HG02852 (cell line): ENCODE results near the gene RETREG1.
"Not testable (repeated sequence)": the region's sequence is repeated elsewhere in the genome, so short reads cannot be mapped to it uniquely, and the experiment has no call there.

Experiments used
- ATAC-seq: cut with Tn5 transposase; IDR thresholded peaks from one replicate; pipeline ENCODE4 v1.9.1; 2021; ENCODE audit warnings: mild to moderate bottlenecking, moderate library complexity; ENCODE audit not compliant: unreplicated experiment

The RETREG1 gene

DNA sequence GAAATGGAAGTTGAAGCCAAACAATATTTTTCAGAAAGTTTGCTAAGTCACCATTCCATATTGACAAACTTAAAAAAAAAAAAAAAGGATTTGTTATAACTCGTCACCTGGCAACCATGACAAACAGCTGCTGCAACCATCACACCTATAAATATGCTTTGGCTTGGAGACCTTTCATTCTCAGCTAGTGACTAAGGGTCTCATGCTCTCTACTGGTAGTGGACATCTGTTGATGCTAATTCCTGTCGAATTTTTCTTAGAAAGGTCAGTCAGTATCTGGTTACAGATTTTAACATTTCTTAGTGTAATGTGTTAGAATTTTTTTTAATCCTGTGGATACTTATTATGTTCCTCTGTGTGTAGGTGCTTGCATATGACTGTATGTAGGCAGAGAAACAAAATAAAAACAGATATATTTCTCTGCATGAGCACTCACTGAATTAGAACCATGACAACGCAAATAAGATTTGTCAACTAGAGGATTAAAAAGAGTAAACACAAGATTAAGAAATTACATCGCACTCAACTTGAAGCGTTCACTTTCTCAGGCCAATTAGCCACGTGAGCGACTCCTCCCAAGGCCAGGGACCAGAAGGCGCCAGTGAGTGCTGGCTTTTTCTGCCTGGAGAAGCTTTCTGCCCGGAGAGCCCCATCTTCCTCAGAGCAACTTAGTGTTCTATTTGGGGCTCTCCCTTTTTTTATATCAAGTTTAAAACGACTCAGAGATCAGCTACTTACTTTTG lies 124.2 kb downstream of the RETREG1 start:
- ATAC-seq = no peak

DNA sequence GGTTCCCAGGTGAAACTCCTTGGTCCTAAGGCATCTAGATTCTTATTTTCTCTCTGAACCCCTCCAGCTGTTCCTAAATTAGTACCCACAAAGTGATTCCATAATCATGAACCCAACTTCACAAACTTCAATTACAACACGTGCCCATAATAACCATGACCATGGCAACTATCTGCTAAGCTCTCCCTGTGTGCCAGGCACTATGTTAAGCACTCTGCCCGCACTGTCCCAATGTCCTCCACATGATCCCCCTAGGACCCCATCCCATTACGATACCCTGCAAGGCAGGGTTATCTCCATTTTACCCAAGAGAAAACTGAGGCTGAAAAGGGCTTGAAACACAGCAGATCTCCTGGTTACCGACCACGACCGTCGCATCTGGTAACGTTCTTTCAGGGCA lies 125.9 kb downstream of the RETREG1 start:
- no peak for ATAC-seq

DNA sequence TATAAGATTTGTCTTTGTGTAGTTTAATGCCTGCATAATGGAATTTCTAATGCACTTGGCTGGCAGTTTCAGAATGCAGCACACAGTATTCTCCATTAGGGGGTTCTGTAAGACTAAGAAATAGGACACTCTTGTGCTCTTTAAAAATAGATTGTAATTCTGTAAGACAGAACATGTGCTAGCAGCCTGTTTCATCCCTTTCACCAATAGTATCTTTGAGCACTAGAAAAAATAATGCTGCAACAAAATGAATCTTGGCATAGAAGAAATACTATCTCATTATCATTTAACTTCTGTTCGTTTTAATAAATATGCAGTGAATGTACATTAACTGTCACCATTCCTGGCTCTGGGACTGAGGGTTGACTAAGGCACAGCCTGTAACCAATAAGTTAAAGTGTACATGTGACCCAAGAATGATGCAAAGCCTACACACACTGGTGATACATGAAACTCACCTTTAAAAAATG lies 127.4 kb downstream of the RETREG1 start:
- peak; percentile 83 for ATAC-seq

DNA sequence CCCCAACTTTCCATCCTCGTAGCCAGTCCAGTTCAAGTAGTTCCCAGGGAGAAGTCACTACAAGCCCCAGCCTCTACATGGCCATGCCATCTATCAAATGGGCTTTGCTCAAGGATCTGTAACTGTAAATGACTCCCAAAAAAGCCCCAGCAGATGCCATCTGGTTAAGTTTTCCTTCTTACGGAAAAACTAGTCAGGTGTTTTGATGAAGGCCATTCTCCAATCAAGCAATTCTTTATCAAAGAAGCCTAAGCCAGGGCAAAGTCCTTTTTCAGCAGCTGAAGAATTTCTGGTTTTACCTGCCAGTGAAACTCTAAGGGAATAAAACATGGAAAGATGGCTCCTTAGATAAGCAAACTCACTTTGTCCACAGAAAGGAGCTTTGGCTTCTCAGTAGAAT lies 129.3 kb downstream of the RETREG1 start:
- ATAC-seq = no peak

DNA sequence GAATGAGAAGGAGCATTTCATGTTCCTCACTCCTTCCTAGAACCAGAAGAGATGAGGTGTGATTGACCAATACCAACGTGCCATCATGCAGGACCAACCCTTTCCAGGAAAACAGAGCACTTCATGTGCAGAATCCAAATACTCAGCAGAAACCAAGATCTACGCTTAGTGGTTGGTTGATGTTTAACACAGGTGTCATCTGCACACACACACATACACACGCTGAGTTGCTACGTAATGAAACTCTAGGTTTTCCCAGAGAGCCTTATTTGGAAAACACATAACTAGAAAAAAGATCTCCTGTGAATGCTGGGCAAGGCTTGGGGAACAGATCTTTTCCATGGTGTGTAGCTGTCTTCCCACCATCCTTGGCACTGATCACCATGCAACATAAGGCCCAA lies 130.1 kb downstream of the RETREG1 start:
- no peak for ATAC-seq

DNA sequence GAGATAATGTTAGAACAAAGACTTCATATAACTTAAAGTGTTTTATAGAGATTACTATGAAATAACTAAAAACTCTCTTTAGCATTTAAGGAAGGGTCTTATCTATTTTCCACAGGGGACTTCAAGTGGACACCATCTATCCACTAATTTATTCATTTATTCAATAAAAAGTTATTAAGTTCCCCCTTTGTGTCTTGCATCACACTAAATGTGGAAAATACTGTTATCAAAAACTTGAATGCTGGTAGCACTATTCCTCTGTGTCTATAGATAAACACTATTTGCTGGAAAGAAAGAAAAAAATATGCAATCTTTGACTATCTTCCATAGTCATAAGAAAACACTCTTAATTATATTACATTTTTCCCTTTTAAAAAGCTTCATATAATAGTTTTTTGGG lies 131.1 kb downstream of the RETREG1 start:
- ATAC-seq = no peak

DNA sequence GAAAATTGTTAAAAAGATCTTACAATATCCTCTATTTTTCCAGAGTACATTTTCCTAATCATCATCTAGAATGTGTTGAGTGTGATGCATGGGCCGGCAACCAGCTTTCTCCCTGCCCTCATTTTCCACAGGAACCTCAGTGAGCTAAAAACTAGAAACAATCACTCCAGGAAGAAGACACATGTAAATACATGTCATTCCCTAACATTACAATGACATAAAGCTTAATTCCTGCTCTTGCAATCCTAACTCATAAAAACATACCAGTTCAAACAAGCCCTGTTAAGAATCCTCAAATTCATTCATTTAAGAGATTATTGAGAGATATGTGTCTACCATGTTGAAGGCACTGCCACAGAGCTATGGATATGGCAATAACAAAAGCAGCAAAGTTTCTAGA lies 132.7 kb downstream of the RETREG1 start:
- no peak for ATAC-seq

DNA sequence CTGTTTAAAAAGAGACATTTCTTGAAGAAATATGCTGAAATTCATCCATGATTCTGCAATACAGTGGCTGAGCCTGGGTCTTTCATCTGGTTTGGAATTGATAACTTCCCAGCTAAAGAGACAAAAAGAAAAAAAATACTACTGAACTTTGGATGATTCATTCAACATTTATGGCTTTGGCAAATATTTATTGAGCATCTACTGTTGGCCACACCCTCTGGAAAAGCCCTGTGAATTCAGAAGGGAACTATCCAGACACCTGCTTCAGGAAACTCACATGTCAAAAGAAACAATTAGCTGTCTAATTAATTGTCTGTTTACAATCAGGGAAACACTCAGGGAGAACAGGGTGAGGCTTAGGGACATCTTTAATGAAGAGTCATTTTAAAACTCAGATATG lies 133.4 kb downstream of the RETREG1 start:
- ATAC-seq = no peak

DNA sequence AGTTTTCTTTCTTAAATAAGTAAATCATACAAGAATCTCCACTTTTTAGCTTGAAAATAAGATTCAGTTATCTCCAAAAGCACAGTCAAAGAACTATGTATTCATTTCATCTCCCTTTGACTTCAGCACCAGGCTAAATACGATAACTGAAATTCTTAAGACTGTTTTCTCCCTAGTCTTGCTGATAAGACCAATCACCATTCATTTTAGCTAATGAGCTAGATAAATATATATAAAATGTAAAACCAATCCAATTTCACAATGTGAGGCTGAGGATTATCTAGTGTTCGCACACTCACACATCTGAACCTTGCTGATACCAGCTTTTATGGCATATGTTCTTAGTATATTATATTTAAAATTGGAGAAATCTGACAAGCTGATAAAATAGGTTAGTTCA lies 133.9 kb downstream of the RETREG1 start:
- ATAC-seq = no peak

DNA sequence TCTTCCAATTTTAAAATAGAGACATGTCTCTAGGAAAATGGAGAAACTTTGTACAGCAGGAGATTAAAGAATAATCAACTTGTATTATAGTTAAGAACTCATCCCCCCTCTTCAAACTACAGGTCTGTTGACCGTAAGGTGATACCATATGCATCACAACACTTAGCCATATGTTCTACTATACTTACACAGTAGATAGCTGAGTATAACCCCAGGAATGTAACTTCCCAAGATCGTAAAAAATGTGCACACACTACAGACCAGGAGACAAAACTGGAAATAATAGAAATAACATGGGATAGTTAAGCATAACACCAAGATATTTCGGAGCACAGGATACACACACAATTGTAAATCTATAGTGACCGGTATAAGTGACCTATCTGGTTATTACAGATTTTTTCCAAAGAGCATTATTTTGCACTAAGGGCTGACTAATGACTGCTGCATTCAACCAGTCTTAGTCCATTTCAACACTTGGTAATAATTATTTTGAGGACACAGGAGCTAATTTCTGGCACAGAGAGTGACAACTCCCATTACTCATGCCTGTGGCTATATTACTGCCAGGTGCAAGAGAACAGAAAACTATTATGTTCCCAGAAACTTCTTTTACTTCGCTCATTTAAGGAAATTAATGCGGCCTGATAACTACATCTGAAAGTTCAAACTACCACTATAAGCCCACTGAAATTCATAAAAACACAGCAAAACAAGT lies 135.8 kb downstream of the RETREG1 start:
- no peak for ATAC-seq

DNA sequence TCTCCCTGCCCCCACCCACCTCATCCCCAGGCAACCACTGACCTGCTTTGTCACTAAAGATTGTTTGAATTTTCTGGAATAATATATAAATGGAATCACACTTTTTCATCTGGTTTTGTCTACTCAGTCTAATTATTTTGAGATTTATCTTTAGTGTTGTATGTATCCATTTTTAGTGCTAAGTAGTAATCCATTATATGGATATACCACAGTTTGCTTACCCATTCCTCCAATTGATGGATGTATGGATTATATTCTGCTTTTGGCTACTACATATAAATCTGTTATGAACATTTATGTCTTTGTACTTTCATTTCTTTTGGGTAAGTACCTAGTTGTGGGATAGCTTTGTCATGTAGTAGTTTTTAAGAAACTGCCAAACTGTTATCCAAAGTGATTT lies 136.7 kb downstream of the RETREG1 start:
- no peak for ATAC-seq

DNA sequence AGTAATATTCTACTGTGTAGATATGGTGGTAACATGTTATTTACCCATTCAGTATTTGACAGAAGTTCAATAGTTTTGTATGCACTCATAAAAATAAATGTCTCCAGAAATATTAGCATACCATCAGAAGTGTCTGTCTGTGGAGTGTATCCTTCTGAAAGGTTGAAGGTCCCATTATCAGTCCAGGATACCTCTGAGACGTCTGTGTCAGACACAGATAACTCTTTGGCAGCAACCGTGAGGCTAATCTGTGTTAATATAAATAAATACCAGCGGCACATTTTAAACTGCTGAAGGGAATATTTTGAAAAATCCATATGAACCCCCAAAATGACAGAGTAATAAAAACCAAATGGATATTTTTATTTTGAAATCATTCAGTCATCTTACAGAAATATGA lies 139.3 kb downstream of the RETREG1 start:
- no peak for ATAC-seq

DNA sequence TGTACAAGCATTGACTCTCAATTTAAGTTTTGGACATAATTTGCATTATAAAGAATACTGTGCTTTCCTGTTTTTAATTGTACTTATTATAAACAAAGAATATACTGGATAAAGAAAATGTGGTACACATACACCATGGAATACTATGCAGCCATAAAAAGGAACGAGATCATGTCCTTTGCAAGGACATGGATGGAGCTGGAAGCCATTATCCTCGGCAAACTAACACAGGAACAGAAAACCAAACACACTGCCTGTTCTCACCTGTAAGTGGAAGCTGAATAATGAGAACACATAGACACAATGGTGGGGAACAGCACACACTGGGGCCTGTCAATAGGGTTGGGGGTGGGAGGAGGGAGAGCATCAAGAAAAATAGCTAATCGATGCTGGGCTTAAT lies 140.4 kb downstream of the RETREG1 start:
- not testable (repeated sequence) for ATAC-seq

DNA sequence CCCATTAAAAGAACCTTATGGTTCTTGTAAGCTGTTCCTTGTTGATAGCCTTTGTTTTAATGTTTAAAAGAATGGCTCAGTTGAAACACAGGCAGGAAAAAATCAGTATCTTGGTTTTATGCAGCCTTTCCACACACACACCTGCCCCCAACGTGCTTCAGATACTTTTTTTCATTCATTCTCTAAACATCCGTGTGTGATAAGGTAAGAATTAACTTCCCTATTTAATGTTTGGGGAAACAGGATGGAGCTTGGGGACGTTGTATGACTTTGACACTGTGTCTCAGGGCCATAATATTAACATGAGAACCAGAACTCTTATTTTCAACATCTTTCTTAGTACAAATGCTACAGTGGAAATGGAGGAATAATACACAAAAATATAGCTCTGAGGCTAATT lies 145.4 kb downstream of the RETREG1 start:
- ATAC-seq = no peak

DNA sequence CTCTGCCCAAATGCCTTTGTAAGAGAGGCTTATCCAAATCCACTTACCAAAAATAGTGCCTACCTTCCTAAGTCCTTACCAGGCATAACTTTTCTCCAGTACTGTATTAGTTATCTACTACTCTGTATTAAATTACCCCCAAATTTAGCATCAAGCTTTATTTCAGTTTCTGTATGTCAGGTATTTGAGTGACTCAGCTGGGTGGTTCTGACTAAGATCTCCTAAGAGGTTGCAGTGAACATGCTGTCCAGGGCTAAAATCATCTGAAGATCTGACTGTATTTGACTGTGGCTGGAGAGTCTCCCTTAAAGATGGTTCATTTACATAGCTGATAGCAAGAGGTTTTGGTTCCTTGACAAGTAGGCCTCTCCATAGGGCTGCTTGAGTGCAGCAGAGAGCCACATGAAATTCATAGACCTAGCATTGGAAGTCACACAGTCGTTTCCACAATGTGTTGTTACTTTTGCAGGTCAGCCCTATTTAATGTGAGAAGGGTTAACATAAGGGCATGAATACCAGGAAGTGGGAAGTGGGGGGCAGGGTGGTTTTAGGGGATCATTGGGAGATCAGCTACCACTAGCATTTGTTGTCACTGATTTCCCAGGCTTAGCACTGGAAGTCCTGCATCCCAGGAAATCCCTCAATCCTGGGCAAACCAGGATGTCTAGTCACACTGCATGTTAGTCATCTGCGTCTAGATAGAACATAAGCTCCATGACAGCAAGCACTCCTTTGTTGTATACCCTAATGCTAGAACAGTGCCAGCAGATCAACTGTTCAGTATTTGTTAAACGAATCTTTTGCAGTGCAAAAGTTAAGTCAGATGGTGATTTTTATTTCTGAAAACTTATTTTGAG lies 149.2 kb downstream of the RETREG1 start:
- peak; percentile 80 for ATAC-seq

DNA sequence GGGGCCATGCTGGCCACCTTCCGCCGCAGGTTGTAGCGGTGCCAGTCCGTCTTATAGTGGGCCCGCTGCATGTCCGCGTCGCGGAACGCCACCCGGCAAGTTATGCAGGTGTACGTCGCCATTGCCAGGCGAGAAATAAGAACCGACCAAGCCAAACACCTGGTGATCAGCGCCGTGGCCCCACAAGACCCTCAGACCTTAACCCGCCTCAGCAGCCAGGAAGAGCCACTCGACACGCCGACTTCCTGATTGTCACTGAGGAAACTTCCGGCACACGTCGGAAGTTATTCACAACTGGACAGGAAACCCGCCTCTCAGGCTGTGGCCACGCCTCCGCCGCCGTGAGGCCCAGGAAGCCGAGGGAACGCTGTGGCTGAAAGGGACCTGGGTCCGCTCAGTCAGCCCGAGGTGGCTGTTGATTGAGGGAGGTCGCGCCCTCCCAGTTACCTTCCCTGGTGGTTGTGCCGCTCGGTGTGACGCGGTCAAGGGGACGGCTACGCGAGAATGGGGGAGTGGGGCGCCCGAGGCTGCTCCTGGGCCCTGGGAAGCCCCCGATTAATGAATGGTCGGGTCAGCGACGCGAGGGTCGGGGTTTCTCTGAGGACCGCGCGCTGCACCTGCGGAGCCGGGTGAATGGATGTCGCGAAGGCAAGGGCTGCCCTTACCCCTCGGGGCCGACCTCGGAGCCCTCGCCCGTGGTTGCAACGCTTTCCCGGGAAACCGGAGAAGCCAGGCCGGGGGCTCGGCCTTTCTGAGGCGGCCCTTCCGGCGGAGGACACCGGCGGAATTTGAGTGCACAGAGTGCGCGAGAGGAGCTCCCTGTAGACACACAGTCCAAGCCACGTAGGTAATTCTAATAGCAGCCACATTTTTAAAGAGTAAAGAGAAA lies 151.0 kb downstream of the RETREG1 start, which contains the start of gene ZNF622:
Gene ZNF622, minus strand, starts transcription at position 257 of the 889 bp plus-strand sequence. Its CDS starts 135 bp downstream, at position 122.
- ATAC-seq = peak; percentile 79

DNA sequence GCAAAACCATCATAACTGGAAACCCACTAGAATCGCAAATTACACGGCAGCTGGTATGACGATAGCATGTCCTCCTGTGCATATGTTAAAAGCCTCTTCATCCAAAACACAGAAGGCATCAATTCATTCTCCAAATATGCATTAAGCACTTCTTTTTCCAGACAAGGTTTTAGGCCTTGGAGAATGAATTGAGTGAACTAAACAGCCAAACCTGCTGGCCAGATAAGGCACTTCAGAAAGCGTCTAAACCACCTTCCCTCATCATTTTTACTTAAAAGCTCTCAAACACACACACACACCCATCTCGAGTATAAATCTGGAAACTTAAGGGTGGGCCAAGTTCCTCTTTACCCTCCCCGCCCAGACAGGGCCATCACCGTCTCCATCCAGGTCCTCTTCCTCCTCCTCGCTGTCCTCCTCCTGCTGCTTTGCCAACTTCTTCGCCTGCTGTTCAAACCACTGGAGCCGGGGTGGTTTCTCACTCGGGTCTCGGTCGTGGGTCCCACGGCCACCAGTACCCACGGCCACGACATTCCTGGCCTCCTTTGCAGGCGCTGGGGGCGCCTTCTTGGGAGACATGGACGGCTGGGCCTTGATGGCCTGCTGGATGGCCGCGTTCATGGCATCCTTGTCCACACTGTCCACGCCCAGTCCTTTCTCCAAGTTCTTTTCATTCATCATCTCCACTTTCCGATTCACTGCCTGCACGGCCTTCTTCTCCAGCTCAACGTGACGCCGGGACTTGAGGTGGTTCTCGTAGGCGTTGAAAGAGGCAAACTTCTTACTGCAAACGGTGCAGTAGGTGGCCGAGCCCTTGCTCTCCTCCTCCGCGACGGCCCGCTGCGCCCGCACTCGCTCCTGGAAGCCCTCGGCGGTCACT lies 151.9 kb downstream of the RETREG1 start:
- ATAC-seq = no peak

DNA sequence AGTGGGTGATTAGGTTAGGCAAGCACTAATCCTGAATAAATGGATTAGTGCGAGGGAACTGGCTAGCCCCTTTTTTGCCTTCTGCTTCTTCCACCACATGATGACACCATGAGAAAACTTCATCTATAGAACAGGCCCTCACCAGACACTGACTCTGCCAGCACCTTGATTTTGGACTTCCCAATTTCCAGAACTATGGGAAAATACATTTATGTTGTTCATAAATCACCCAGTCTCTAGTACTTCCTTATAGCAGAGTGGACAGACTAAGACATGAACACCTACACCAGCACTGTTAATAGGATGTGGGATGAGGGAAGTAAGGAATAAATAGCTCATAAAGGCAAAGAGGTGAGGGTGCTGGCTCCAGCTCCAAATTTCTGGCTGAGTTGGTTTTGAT lies 152.6 kb downstream of the RETREG1 start:
- ATAC-seq = no peak

DNA sequence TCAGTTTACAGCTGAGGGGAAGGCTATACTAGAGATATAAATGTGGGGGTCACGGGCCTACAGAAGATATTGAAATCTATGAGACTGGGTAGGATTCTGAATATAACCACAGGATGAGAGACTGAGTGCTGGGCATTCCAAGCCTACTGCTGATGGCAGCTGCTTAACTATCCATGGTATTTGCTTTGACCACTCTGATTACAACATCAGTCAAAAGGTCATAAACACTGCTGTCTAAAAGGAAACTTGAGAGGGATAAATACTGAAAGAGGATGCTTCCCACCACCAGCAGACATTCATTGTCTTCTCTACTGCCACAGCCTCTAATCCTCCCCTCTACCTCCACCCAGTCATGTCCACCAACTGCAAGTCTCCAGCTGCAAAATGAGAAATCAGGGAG lies 155.0 kb downstream of the RETREG1 start:
- no peak for ATAC-seq
